HCT116 (cell line): ENCODE results near the gene SUN5. TPM values are rescaled to one million over a fixed set of nuclear protein-coding genes. Genes with fewer than 3 reads are reported as not detected.

Source experiments
- ATAC-seq: fragments of 200-7000 bp; cut with Tn5 transposase; 2 replicates; pipeline ENCODE4 v1.9.1; 2020; ENCODE audit warnings: mild to moderate bottlenecking, moderate library complexity
- BruUV-seq: library from RNA; stranded (reverse); fragments of 400-500 nt; replicated peaks from 2 replicates; lab custom pipeline; 2021; lab: Mats Ljungman, UMichigan
- CTCF ChIA-PET: fragments of 300-600 bp; sonication (Branson Sonifier 250); formaldehyde crosslinking; loops from one replicate; lab custom pipeline; 2021; ENCODE audit warnings: antibody characterized with exemption; lab: Charles Lee
- POLR2A ChIA-PET: fragments of 300-600, 350-600 bp; sonication (Branson Sonifier 250); formaldehyde crosslinking; loops from one replicate; lab custom pipeline; 2021; ENCODE audit warnings: antibody characterized with exemption; lab: Charles Lee
- RAD21 ChIA-PET, 2 experiments: fragments of 300-600 bp; sonication (Branson Sonifier 250); formaldehyde crosslinking; loops; one replicate each; lab custom pipeline; 2023; ENCODE audit warnings: low total read pairs in 2 of 2; ENCODE audit not compliant: uncharacterized antibody in 2 of 2, unreplicated experiment in 2 of 2, low non-redundant PET in 1 of 2; lab: Charles Lee
- DNase-seq: peaks from one replicate; pipeline ENCODE4 v3.0.0-alpha.2; 2010; ENCODE audit warnings: low read depth, low spot score
- H2AFZ ChIP-seq: fragments of 200-600 bp; shearing (Covaris generic), sonication (generic); 2 replicates; pipeline ENCODE4 v1.6.1; 2017; ENCODE audit warnings: low read depth, mixed run types, mixed read lengths, antibody characterized with exemption, low read length; ENCODE audit not compliant: poor library complexity, severe bottlenecking
- H3K27ac ChIP-seq: 2 replicates; pipeline ENCODE4 v1.5.1; 2012; ENCODE audit warnings: low read depth, low read length
- H3K27me3 ChIP-seq: fragments of 200-600 bp; sonication (generic); 2 replicates; pipeline ENCODE4 v1.6.1; 2016; ENCODE audit warnings: mixed run types, low read length, mixed read lengths; ENCODE audit not compliant: insufficient read depth
- H3K36me3 ChIP-seq, 2 experiments: fragments of 200-500 bp in 1 of 2; fragments of 200-600 bp in 1 of 2; sonication (Bioruptor generic) in 1 of 2; sonication (generic) in 1 of 2; 2 replicates each; pipeline versions ENCODE4 v1.5.1 to v1.6.1; 2014 to 2016; ENCODE audit warnings: low read length in 2 of 2, inconsistent platforms in 1 of 2, mixed read lengths in 1 of 2, mixed run types in 1 of 2; ENCODE audit not compliant: insufficient read depth in 2 of 2, control insufficient read depth in 1 of 2
- H3K4me1 ChIP-seq, 2 experiments: fragments of 200-600 bp in 1 of 2; sonication (generic) in 1 of 2; 2 replicates each; pipeline versions ENCODE4 v1.5.1 to v1.6.1; 2012 to 2017; ENCODE audit warnings: low read length in 2 of 2, inconsistent platforms in 1 of 2, mild to moderate bottlenecking in 1 of 2, mixed read lengths in 1 of 2, mixed run types in 1 of 2, moderate library complexity in 1 of 2; ENCODE audit not compliant: insufficient read depth in 2 of 2, control insufficient read depth in 1 of 2
- H3K4me2 ChIP-seq: fragments of 200-600 bp; sonication (generic); 2 replicates; pipeline ENCODE4 v1.6.1; 2017; ENCODE audit warnings: mixed run types, low read length, mixed read lengths
- H3K4me3 ChIP-seq, 2 experiments: fragments of 200-600 bp in 1 of 2; sonication (generic) in 1 of 2; replicated peaks in 1 of 2; 2 replicates each; pipeline ENCODE4 v1.5.1; 2011 to 2016; ENCODE audit warnings: low read length in 2 of 2, control low read depth in 1 of 2, low read depth in 1 of 2, mild to moderate bottlenecking in 1 of 2, mixed read lengths in 1 of 2, mixed run types in 1 of 2
- H3K79me2 ChIP-seq: fragments of 200-600 bp; sonication (generic); 2 replicates; pipeline ENCODE4 v1.6.1; 2017; ENCODE audit warnings: mild to moderate bottlenecking, mixed run types, low read length, moderate library complexity, mixed read lengths; ENCODE audit not compliant: insufficient read depth
- H3K9ac ChIP-seq: fragments of 200-600 bp; sonication (generic); 2 replicates; pipeline ENCODE4 v1.6.1; 2016; ENCODE audit warnings: low read length, mixed read lengths
- H3K9me2 ChIP-seq: fragments of 200-600 bp; sonication (generic), shearing (Covaris generic); 2 replicates; pipeline ENCODE4 v1.6.1; 2017; ENCODE audit warnings: mixed run types, mild to moderate bottlenecking, moderate library complexity; ENCODE audit not compliant: insufficient read depth
- H3K9me3 ChIP-seq, 2 experiments: fragments of 200-500 bp in 1 of 2; fragments of 200-600 bp in 1 of 2; sonication (Bioruptor generic) in 1 of 2; sonication (generic) in 1 of 2; 2 replicates each; pipeline ENCODE4 v1.6.1; 2014 to 2017; ENCODE audit warnings: low read length in 2 of 2, mixed read lengths in 2 of 2, inconsistent platforms in 1 of 2, low read depth in 1 of 2, mild to moderate bottlenecking in 1 of 2, mixed run types in 1 of 2, moderate library complexity in 1 of 2; ENCODE audit not compliant: control insufficient read depth in 1 of 2, insufficient read depth in 1 of 2
- H4K20me1 ChIP-seq: fragments of 200-600 bp; sonication (generic), shearing (Covaris generic); 2 replicates; pipeline ENCODE4 v1.6.1; 2017; ENCODE audit warnings: mixed run types, mild to moderate bottlenecking, moderate library complexity; ENCODE audit not compliant: insufficient read depth
- ATF3 ChIP-seq: IDR thresholded peaks from 2 replicates; pipeline ENCODE4 v1.6.1; 2012
- CBX3 ChIP-seq: IDR thresholded peaks from 2 replicates; pipeline ENCODE4 v1.6.1; 2012; ENCODE audit warnings: low read depth
- CEBPB ChIP-seq: IDR thresholded peaks from 2 replicates; pipeline ENCODE4 v1.6.1; 2012; ENCODE audit warnings: low read depth
- CTCF ChIP-seq, 3 experiments: fragments of 200-600 bp in 1 of 3; sonication (generic) in 1 of 3; IDR thresholded peaks in 2 of 3; conservative IDR thresholded peaks in 1 of 3; 2 replicates each; pipeline ENCODE4 v1.5.1; 2012 to 2017; ENCODE audit warnings: low read depth in 2 of 3, low read length in 2 of 3, antibody characterized with exemption in 1 of 3, borderline replicate concordance in 1 of 3, control low read depth in 1 of 3, mild to moderate bottlenecking in 1 of 3, mixed read lengths in 1 of 3, mixed run types in 1 of 3, moderate library complexity in 1 of 3; ENCODE audit not compliant: insufficient read depth in 1 of 3
- EGR1 ChIP-seq: IDR thresholded peaks from 2 replicates; pipeline ENCODE4 v1.6.1; 2012; ENCODE audit warnings: low read depth
- ELF1 ChIP-seq: IDR thresholded peaks from 2 replicates; pipeline ENCODE4 v1.6.1; 2012; ENCODE audit warnings: low read depth, borderline replicate concordance
- EZH2 ChIP-seq: fragments of 200-600 bp; sonication (generic); IDR thresholded peaks from 2 replicates; pipeline ENCODE4 v1.6.1; 2017; ENCODE audit warnings: antibody characterized with exemption, mixed run types
- EZH2phosphoT487 ChIP-seq: fragments of 200-600 bp; IDR thresholded peaks from 2 replicates; pipeline ENCODE4 v1.6.1; 2018; ENCODE audit warnings: antibody characterized with exemption, borderline replicate concordance
- FOSL1 ChIP-seq: IDR thresholded peaks from 2 replicates; pipeline ENCODE4 v1.6.1; 2012; ENCODE audit warnings: low read depth
- POLR2AphosphoS5 ChIP-seq: IDR thresholded peaks from 2 replicates; pipeline ENCODE4 v1.6.1; 2011; ENCODE audit warnings: mild to moderate bottlenecking, low read depth, low read length, moderate library complexity
- RAD21 ChIP-seq: IDR thresholded peaks from 2 replicates; pipeline ENCODE4 v1.6.1; 2012; ENCODE audit warnings: low read depth, mild to moderate bottlenecking
- SIN3A ChIP-seq: IDR thresholded peaks from 2 replicates; pipeline ENCODE4 v1.6.1; 2012; ENCODE audit warnings: low read depth
- SP1 ChIP-seq: IDR thresholded peaks from 2 replicates; pipeline ENCODE4 v1.6.1; 2012; ENCODE audit warnings: low read depth
- SRF ChIP-seq: IDR thresholded peaks from 2 replicates; pipeline ENCODE4 v1.6.1; 2012; ENCODE audit warnings: low read depth
- TCF7L2 ChIP-seq: IDR thresholded peaks from 2 replicates; pipeline ENCODE4 v1.7.0; 2011; ENCODE audit warnings: borderline replicate concordance, inconsistent platforms; ENCODE audit not compliant: insufficient read depth, insufficient read length; ENCODE audit errors: extremely low read depth
- ZFX ChIP-seq: fragments of 450-650 bp; IDR thresholded peaks from 2 replicates; pipeline ENCODE4 v1.6.1; 2017
- ZNF274 ChIP-seq: fragments of 200-500 bp; sonication (Bioruptor generic); IDR thresholded peaks from 2 replicates; pipeline ENCODE4 v1.6.1; 2014; ENCODE audit warnings: mild to moderate bottlenecking, low read depth, low read length, inconsistent platforms
- intact Hi-C: fragments of 100-400 bp; cut with micrococcal nuclease; formaldehyde crosslinking; loops from 2 replicates; pipeline ENCODE4 v1.10.0; 2022
- total RNA-seq: library from RNA; stranded (reverse); gene quantifications from one replicate; pipeline ENCODE4 v1.2.1, GENCODE V29; 2021; ENCODE audit not compliant: unreplicated experiment
- TF ChIP-seq, protein P1 (sequence below): IDR thresholded peaks from 2 replicates; pipeline ENCODE4 v1.6.1; 2011; ENCODE audit warnings: mild to moderate bottlenecking, low read length, moderate library complexity; ENCODE audit not compliant: insufficient replicate concordance; ENCODE audit errors: extremely low read depth
- TF ChIP-seq, protein P2 (sequence below): IDR thresholded peaks from 2 replicates; pipeline ENCODE4 v1.6.1; 2012; ENCODE audit warnings: low read depth

The SUN5 gene
- total RNA-seq, 1 experiment from 2014 or later, result not detected

- Histone ChIP-seq H3K9me2 (no peaks in the 10 kb centered on the region), H3K4me2 (no peak overlapping the region), H3K36me3 (no peaks in the 10 kb centered on the region), H3K9me3 (no peaks in the 10 kb centered on the region), H3K4me1 (no peaks in the 10 kb centered on the region), H3K9ac (no peak overlapping the region), H3K27ac (no peak overlapping the region), H2AFZ (no peak overlapping the region), H4K20me1 (no peaks in the 10 kb centered on the region), H3K27me3 (peaks cover 30% of the 10 kb centered on the region; the same call in 1 of the 2 replicates), H3K4me3 (no peak overlapping the region), H3K79me2 (no peaks in the 10 kb centered on the region)
- intact Hi-C loops, result no loop called here
- DNase-seq (no peak), ATAC-seq (no peak)
- RAD21 ChIA-PET, result no interaction called here
- CTCF ChIA-PET, result no interaction called here
- no peak for TF ChIP-seq POLR2AphosphoS5
- no peak for TF ChIP-seq EZH2phosphoT487
- TF ChIP-seq, protein P1, sequence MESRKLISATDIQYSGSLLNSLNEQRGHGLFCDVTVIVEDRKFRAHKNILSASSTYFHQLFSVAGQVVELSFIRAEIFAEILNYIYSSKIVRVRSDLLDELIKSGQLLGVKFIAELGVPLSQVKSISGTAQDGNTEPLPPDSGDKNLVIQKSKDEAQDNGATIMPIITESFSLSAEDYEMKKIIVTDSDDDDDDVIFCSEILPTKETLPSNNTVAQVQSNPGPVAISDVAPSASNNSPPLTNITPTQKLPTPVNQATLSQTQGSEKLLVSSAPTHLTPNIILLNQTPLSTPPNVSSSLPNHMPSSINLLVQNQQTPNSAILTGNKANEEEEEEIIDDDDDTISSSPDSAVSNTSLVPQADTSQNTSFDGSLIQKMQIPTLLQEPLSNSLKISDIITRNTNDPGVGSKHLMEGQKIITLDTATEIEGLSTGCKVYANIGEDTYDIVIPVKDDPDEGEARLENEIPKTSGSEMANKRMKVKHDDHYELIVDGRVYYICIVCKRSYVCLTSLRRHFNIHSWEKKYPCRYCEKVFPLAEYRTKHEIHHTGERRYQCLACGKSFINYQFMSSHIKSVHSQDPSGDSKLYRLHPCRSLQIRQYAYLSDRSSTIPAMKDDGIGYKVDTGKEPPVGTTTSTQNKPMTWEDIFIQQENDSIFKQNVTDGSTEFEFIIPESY, result no peak
- TF ChIP-seq EGR1, result no peak
- no peak for TF ChIP-seq CTCF (IDR thresholded peaks at IDR 0.05 in 2 of 3, conservative IDR thresholded peaks at IDR 0.05 in 1 of 3; ENCODE audit: borderline replicate concordance in 1 of 3, insufficient read depth in 1 of 3, low read depth in 2 of 3, low read length in 2 of 3)
- no peak for TF ChIP-seq SRF
- no peak for TF ChIP-seq ATF3
- no peak for TF ChIP-seq ELF1
- TF ChIP-seq ZNF274, result no peak
- no peak for TF ChIP-seq SP1
- no peak for TF ChIP-seq TCF7L2
- TF ChIP-seq CEBPB, result no peak
- TF ChIP-seq CBX3, result no peak
- TF ChIP-seq RAD21, result no peak
- TF ChIP-seq, protein P2, sequence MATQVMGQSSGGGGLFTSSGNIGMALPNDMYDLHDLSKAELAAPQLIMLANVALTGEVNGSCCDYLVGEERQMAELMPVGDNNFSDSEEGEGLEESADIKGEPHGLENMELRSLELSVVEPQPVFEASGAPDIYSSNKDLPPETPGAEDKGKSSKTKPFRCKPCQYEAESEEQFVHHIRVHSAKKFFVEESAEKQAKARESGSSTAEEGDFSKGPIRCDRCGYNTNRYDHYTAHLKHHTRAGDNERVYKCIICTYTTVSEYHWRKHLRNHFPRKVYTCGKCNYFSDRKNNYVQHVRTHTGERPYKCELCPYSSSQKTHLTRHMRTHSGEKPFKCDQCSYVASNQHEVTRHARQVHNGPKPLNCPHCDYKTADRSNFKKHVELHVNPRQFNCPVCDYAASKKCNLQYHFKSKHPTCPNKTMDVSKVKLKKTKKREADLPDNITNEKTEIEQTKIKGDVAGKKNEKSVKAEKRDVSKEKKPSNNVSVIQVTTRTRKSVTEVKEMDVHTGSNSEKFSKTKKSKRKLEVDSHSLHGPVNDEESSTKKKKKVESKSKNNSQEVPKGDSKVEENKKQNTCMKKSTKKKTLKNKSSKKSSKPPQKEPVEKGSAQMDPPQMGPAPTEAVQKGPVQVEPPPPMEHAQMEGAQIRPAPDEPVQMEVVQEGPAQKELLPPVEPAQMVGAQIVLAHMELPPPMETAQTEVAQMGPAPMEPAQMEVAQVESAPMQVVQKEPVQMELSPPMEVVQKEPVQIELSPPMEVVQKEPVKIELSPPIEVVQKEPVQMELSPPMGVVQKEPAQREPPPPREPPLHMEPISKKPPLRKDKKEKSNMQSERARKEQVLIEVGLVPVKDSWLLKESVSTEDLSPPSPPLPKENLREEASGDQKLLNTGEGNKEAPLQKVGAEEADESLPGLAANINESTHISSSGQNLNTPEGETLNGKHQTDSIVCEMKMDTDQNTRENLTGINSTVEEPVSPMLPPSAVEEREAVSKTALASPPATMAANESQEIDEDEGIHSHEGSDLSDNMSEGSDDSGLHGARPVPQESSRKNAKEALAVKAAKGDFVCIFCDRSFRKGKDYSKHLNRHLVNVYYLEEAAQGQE, result no peak
- no peak for TF ChIP-seq FOSL1
- no peak for TF ChIP-seq SIN3A
- TF ChIP-seq ZFX, result no peak
- no peak for TF ChIP-seq EZH2
- TF ChIP-seq, all 23 proteins: peak for 0
- no TSS peak for BruUV-seq
- POLR2A ChIA-PET, result no interaction called here
These were observed 29.9 kb upstream of the SUN5 start for GRCh38 chr20:33034115-33034514.
